Activated naive CD4-positive, alpha-beta T cell treated with anti-CD3 and anti-CD28 coated beads, Interleukin-2, amount 50 U/mL, for 24 hours (primary cell): ENCODE data around the gene DTX1.

Experiments used
- H3K27ac Mint-ChIP-seq: one replicate; pipeline ENCODE4 v1.8.0; 2021; ENCODE audit warnings: mild to moderate bottlenecking, mixed read lengths
- H3K27me3 Mint-ChIP-seq: one replicate; pipeline ENCODE4 v1.8.0; 2021; ENCODE audit warnings: mixed read lengths
- H3K36me3 Mint-ChIP-seq: one replicate; pipeline ENCODE4 v1.8.0; 2021; ENCODE audit warnings: mixed read lengths
- H3K4me1 Mint-ChIP-seq: one replicate; pipeline ENCODE4 v1.8.0; 2021; ENCODE audit warnings: mixed read lengths
- H3K4me3 Mint-ChIP-seq: one replicate; pipeline ENCODE4 v1.8.0; 2021; ENCODE audit warnings: mild to moderate bottlenecking, mixed read lengths
- H3K9me3 Mint-ChIP-seq: one replicate; pipeline ENCODE4 v1.8.0; 2021; ENCODE audit warnings: mixed read lengths

DTX1 gene

DNA sequence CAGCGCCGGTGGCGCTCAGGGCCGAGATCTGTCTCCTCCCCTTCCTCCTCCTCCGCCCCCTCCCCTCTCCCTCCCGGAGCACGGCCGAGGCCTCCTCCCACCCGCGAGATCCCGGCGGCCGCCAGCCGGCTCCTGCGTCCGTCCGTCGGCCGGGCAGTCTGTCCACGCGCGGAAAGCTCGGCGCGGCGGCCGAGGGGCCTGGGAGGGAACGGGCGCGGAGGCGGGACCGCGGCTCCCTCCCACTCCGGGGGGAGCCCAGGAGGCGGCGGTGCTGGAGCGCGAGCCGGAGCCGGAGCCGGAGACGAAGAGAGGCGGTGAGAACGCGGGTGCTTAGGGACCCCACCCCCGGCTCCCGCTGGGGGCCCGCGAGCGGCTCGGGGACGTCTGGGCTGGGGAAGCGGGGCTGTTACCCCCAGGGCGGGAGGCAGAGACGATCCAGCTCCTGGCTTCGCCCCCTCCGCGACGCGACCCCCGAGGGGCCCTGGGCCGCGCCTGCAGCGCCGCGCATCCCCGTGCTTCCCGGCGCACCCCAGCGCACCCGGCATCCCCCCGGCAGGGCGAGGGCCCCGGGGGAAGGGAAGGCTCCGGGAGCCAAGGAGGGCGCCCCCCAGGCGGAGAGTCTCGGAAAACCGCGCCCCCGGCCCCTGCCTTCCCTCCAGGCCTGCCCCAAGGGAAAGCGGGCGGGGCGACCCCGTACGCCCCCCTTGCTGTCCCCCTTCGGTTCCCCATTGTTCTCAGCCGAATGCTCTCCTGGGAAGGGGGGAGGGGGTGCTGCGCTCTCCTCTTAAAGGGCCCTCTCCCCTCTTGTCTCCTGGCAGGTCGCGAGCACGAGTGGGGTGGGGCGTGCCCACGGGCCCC is at the start of gene DTX1:
Gene DTX1, plus strand, starts transcription at position 100 of the 858 bp plus-strand sequence. CDS start 1,463 bp downstream, outside the sequence.
- no peaks in the 10 kb centered on the region for H3K27me3 Mint-ChIP-seq
- H3K27ac Mint-ChIP-seq = peak within 1 kb of the TSS; percentile 78
- H3K4me1 Mint-ChIP-seq = peaks cover 36% of the 10 kb centered on the region
- no peaks in the 10 kb centered on the region for H3K36me3 Mint-ChIP-seq
- no peaks in the 10 kb centered on the region for H3K9me3 Mint-ChIP-seq
- H3K4me3 Mint-ChIP-seq = peak within 1 kb of the TSS; percentile 81

DNA sequence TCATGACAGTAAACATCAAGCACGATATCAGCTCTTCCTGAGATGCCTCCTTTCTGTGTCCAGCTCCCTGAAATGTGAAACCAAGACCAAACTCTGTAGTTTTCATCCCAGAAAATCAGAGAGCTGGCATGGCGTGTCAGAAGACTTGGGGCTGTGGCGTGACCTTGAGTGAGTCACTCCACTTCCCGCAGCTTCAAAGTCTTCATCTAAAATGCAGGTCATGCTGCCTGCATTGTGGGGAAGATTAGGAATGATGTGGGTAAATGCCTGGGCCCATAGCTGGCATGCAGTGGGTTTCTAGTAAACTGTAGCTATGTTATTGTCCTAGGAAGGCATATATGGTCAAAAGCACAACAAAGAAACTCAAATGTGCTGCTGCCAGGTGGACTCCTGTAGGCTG is 49.4 kb upstream of the DTX1 start:
- H3K9me3 Mint-ChIP-seq = peaks cover 8% of the 10 kb centered on the region
- no peak overlapping the region for H3K4me3 Mint-ChIP-seq
- H3K27ac Mint-ChIP-seq = no peak overlapping the region
- H3K27me3 Mint-ChIP-seq = no peaks in the 10 kb centered on the region
- H3K36me3 Mint-ChIP-seq = peaks cover 41% of the 10 kb centered on the region
- H3K4me1 Mint-ChIP-seq = no peaks in the 10 kb centered on the region

DNA sequence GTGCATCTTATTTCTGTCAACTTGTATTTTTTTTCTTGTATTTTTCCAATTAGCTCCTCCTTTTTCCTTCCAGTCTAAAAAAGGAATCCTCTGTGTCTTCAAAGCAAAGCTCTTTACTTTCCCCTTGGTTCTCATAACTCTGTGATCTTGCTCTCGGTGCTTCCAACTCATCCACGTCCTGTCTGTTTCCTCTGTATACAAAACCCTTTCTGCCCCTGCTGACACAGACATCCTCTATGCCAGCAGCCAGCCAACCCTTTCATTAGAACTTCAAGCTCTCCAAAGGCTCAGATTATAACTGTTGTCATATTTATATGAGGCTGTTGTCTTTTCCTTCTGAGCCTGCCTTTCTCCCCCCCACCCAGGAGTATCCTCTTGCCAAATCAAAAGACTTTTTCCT is 45.8 kb upstream of the DTX1 start:
- H3K4me1 Mint-ChIP-seq = no peaks in the 10 kb centered on the region
- no peaks in the 10 kb centered on the region for H3K27me3 Mint-ChIP-seq
- peaks cover 8% of the 10 kb centered on the region for H3K9me3 Mint-ChIP-seq
- peaks cover 40% of the 10 kb centered on the region for H3K36me3 Mint-ChIP-seq
- H3K4me3 Mint-ChIP-seq = no peak overlapping the region
- no peak overlapping the region for H3K27ac Mint-ChIP-seq

DNA sequence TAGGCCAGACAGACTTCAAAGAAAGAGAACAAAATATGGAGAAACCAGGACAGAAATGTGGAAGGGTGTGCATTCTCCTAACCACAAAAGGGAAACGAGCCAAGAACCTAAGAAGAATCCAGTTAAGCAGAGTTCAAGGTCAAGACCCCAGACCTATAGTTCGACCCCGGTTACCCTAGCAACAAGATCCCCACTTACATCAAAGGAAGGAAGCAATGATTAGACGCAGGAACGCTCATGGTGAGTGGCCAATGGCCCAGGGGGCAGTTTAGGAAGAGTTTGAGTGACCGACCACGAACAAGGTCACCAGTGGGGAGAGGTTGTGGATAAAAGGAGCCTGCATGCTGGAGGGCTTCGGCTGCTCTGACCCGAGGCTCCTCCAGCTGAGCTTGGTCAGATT is 42.0 kb upstream of the DTX1 start:
- Mint-ChIP-seq H3K4me1 (no peaks in the 10 kb centered on the region), H3K27me3 (no peaks in the 10 kb centered on the region), H3K27ac (no peak overlapping the region), H3K9me3 (peaks cover 8% of the 10 kb centered on the region), H3K4me3 (no peak overlapping the region), H3K36me3 (peaks cover 22% of the 10 kb centered on the region)

DNA sequence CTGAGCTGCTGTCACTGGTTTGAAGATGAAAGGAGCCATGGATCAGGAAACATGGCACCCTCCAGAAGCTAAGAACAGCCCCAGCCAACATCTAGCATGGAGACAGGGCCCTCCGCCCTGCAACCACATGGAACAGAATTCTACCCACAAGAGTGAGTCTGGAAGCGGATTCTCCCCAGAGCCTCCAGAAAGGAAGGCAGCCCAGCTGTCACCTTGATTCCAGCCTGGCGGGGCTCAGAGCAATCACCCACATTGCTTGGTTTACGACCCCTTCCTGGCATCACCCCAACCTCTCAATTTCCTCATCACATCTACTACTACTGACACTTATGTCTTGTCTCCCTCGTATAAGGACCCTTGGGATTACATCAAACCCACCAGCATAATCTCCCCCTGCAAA is 39.7 kb upstream of the DTX1 start:
- Mint-ChIP-seq H3K36me3 (peaks cover 2% of the 10 kb centered on the region), H3K4me3 (no peak overlapping the region), H3K27ac (no peak overlapping the region), H3K9me3 (no peaks in the 10 kb centered on the region), H3K4me1 (no peaks in the 10 kb centered on the region), H3K27me3 (no peaks in the 10 kb centered on the region)

DNA sequence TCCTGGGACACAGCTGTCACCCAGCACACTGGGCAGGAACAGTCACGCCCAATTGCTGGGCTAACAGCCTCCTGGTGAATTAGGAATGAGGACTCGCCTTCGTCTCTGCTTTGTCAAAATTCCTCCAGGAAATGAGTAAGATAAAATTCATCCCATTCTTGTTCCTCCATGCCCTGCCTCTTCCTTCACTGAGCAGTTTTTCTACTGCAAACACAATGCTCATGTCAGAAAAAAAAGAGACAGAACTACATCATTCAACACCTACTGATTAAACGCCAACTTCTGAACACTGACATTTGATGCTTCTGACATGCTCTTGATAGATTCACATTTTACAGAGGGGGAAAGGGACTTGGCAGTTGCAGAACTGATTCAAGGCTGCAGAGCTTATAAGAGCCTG is 37.5 kb upstream of the DTX1 start:
- H3K36me3 Mint-ChIP-seq = no peaks in the 10 kb centered on the region
- H3K9me3 Mint-ChIP-seq = no peaks in the 10 kb centered on the region
- H3K4me3 Mint-ChIP-seq = no peak overlapping the region
- H3K27me3 Mint-ChIP-seq = no peaks in the 10 kb centered on the region
- H3K27ac Mint-ChIP-seq = no peak overlapping the region
- no peaks in the 10 kb centered on the region for H3K4me1 Mint-ChIP-seq

DNA sequence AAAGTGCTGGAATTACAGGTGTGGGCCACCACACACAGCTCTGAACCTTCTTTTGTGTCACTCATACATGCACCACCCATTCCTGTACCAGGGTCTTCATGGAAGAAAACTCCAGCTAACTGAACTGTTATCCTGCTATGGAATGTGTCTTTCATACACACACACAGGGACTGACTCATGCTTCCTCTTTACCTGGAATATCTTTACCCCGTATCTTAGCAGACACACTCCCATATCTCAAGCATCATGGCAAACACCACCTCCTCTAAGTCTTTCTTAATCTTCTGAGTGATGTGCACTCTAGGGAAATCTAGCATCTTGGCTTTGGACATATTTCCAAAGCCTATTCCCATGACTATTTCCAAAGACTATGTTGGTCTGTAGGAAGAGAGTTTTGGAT is 35.0 kb upstream of the DTX1 start:
- no peaks in the 10 kb centered on the region for H3K4me1 Mint-ChIP-seq
- no peaks in the 10 kb centered on the region for H3K27me3 Mint-ChIP-seq
- no peaks in the 10 kb centered on the region for H3K9me3 Mint-ChIP-seq
- H3K36me3 Mint-ChIP-seq = no peaks in the 10 kb centered on the region
- no peak overlapping the region for H3K27ac Mint-ChIP-seq
- H3K4me3 Mint-ChIP-seq = no peak overlapping the region

DNA sequence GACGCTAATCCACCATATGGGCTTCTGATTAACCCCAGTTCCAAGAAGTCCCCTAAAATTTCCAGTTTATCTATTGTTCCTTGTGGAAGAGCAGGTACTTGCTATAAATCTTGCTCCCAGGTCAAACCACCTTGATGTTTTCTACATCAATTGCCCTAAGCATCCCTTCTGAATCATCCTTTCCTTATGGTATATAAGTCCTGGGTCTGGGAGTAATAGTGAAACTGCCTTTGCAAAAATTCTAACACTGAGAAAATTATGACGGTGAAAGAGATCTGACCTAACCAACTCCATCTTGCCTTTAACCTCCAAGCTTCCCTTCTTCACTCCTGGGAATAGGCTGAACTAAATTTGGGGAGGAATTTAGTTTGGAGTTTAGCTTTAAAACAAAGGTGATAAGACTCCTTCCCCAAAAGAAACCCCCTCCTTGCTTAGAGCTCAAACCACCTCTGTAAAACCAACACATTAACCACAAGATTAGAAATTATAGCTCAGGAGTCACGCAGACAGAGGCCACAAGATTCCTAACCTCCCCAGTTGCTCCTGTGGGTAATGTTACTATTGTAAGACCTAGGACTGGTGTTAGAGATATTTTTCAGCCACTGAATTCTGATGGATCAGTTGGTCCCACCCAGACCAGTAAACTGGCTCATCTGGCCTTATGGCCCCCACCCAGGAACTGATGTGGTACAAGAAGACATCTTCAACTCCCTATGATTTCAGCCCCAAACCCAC is 33.8 kb upstream of the DTX1 start:
- H3K27ac Mint-ChIP-seq = no peak overlapping the region
- no peaks in the 10 kb centered on the region for H3K27me3 Mint-ChIP-seq
- H3K9me3 Mint-ChIP-seq = no peaks in the 10 kb centered on the region

DNA sequence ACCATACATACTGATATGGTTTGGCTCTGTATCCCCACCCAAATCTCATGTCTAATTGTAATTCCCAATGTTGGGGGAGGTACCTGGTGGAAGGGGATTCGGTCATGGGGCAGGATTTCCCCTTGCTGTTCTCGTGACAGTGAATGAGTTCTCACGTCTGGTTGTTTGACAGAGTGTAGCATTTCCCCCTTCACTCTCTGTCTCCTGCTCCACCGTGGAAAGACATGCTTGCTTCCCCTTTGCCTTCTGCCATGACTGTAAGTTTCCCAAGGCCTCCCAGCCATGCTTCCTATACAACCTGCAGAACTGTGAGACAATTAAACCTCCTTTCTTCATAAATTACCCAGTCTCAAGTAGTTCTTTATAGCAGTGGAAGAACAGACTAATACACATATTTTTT is 28.8 kb upstream of the DTX1 start:
- Mint-ChIP-seq H3K4me3 (no peak overlapping the region), H3K9me3 (no peaks in the 10 kb centered on the region), H3K27ac (no peak overlapping the region)

More for the DNA sequence above, 33.8 kb upstream of the DTX1 start:
- Mint-ChIP-seq H3K4me3 (no peak overlapping the region), H3K36me3 (no peaks in the 10 kb centered on the region), H3K4me1 (no peaks in the 10 kb centered on the region)

DNA sequence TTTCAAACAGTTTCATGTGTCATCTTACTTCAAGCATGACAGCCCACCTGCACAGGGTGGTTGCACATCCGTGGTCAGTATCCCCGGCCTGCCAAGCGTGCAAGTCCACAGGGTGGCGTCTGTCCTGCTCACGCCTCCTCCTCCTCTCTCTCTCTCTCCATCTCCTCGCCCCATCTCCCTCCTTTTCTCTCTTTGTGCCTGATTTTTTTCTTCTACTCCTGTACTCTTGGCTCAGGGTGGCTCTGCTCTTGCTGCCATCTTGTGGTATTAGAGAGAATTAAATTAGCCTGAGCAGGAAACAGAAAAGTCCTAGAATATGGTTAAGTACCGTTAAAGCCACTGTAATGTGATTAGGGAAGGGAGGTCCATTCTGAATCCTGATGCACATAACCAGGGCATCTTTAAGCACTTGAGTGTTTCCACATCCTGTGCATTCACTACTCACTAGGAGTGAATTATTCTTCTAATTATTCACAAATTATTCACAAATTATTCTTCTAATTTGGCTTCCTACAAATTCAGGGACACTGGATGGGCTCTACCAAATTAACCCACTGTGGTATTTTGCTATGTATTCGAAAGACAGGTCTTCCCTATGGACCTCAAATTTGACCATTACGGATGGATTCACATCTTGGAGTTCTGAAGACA is 25.5 kb upstream of the DTX1 start:
- Mint-ChIP-seq H3K9me3 (no peaks in the 10 kb centered on the region), H3K36me3 (no peaks in the 10 kb centered on the region), H3K4me3 (no peak overlapping the region), H3K4me1 (peaks cover 4% of the 10 kb centered on the region), H3K27ac (no peak overlapping the region), H3K27me3 (peaks cover 2% of the 10 kb centered on the region)

More for the DNA sequence above, 28.8 kb upstream of the DTX1 start:
- Mint-ChIP-seq H3K27me3 (peaks cover 2% of the 10 kb centered on the region), H3K36me3 (no peaks in the 10 kb centered on the region), H3K4me1 (peaks cover 4% of the 10 kb centered on the region)

DNA sequence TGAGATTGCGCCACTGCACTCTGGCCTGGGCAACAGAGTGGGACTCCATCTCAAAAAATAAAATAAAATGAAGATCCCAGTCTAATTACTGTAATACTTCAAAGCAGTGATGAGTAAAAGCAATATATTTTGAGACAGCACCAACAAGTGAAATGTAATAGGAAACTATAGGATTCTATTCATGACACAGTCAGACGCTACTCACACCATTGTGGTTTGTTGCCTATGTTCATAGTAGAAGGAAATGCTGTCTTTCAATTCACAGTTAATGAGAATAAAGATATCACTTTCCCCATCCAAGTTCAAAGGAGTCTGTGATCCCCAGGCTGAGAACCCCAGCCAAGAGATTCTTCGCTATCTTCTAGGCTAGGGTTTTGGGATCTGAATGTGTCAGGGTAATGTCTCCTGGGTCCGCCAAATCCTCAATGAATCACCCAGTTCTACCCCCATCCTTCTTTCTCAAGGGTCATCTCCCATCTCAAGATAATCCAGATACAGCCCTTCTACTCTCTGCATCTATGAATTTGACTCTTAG is 16.6 kb upstream of the DTX1 start:
- H3K9me3 Mint-ChIP-seq = no peaks in the 10 kb centered on the region
- H3K27me3 Mint-ChIP-seq = peaks cover 2% of the 10 kb centered on the region
- H3K36me3 Mint-ChIP-seq = no peaks in the 10 kb centered on the region
- H3K4me1 Mint-ChIP-seq = no peaks in the 10 kb centered on the region
- H3K4me3 Mint-ChIP-seq = no peak overlapping the region
- no peak overlapping the region for H3K27ac Mint-ChIP-seq

DNA sequence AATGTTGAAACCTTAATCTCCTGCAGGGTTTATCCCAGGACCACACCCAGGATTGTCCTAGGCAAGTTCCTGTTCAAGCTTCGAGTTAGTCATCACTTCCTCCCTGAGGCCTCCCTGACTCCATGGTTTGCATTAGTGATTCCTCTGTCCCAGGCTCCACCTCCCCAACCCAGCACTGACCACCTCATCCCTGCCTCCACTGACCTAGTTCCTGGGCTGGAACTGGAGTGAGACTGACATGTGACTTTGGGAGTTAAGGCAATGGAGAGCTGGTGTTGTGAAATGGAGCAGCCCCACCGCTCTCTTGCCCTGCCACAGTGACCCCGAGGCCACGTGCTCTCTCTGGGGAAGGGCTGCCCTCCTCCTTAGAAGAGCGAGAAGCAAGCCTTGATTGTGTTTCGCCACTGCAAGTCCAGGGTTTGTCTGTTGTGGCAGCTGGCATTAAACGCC is 15.8 kb upstream of the DTX1 start:
- no peak overlapping the region for H3K27ac Mint-ChIP-seq
- H3K4me1 Mint-ChIP-seq = no peaks in the 10 kb centered on the region
- H3K9me3 Mint-ChIP-seq = no peaks in the 10 kb centered on the region
- no peak overlapping the region for H3K4me3 Mint-ChIP-seq
- peaks cover 2% of the 10 kb centered on the region for H3K27me3 Mint-ChIP-seq
- no peaks in the 10 kb centered on the region for H3K36me3 Mint-ChIP-seq

DNA sequence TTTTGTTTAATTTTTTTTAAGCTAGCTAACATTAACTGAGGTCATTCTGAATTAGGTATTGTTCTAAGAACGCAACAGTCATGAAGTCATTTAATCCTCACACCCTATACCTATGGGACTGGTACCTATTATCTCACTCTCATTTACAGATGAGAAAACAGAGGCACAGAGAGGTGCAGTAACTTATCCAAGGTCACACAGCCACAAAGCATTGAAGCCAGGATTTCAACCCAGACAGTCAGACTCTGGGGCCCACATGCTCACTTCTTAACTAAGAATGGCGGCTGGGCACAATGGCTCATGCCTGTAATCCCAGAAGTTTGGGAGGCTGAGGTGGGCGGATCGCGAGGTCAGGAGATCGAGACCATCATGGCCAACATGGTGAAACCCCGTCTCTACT is 15.0 kb upstream of the DTX1 start:
- Mint-ChIP-seq H3K27me3 (peaks cover 2% of the 10 kb centered on the region), H3K27ac (no peak overlapping the region), H3K9me3 (no peaks in the 10 kb centered on the region), H3K4me3 (no peak overlapping the region), H3K36me3 (no peaks in the 10 kb centered on the region), H3K4me1 (no peaks in the 10 kb centered on the region)

DNA sequence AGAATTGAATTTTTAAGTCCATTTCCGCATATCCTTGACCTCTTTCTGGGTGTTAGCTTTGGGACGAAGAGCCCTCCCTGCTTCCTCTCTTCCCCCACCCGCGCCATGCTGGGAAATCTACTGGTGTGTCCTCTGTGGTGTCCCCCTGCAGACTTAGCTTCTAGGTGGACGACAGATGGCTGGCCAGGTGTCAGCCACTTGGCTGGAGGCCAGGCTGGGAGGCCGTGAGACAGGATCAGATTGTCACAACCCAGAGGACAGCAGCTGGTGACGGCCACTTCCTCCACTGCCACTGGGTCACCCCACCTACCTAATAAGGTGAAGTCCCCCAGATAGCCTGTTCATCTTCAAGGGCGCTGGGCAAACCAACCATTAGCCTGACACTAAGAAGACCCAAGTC is 13.3 kb upstream of the DTX1 start:
- H3K4me3 Mint-ChIP-seq = no peak overlapping the region
- H3K36me3 Mint-ChIP-seq = no peaks in the 10 kb centered on the region
- no peak overlapping the region for H3K27ac Mint-ChIP-seq
- no peaks in the 10 kb centered on the region for H3K9me3 Mint-ChIP-seq
- H3K4me1 Mint-ChIP-seq = peaks cover 2% of the 10 kb centered on the region
- H3K27me3 Mint-ChIP-seq = peaks cover 2% of the 10 kb centered on the region

DNA sequence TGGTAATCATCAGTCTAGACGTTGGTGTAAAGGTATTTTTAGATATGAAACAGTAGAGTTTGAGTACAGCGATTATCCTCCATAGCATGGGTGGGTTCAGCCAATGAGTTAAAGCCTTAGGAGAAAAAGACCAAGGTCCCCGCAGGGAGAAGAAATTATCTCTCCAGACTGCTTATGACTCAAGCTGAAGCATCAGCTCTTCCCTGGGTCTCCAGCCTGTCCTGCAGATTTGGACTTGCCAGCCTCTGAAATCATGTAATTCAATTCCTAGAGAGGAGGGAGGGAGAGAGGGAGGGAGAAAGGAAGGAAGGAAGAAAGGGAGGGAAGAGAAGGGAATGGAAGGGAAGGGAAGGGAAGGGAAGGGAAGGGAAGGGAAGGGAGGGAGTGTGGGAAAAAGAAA is 12.0 kb upstream of the DTX1 start:
- Mint-ChIP-seq H3K27me3 (peaks cover 2% of the 10 kb centered on the region), H3K4me1 (peaks cover 14% of the 10 kb centered on the region), H3K36me3 (no peaks in the 10 kb centered on the region), H3K27ac (no peak overlapping the region), H3K9me3 (no peaks in the 10 kb centered on the region), H3K4me3 (no peak overlapping the region)
